ENCODE data around the gene RILP.

Gene RILP

DNA sequence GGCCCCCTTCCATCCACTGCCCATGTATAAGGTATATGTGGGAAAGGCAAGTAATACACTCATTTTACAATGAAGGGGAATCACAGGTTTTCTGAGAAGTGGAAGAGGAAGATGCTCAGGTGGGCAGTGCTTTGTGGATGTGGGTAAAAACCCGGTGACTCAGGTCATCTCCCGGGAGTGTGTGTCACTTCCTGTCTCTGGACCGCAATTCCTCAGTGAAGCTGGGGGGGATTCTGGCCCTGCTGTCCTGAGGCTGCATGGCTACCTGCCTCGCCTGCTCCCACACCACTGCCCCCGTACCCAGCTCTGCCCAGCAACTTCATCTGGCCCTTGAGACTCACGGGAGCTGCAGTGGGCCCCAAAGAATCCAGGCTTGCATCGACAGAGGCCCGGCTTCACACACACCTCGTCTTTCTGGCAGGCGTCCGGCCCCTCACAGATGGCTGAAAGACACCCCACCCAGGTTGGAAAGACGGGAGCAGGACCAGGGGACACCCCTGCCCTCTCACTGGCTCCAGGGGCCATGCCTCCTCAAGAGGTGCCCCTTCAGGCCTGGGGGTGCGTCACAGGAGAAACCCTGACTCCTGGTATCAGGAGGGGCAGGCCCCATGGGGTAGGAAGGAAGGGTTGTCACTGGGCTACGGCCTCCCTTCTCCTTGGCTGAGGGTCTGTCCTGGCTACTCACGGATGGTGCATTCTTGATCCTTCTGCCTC is 5.0 kb downstream of the RILP start:
- H3K27ac ChIP-seq = peak overlapping the region; percentile 79
- no peak for DNase-seq

DNA sequence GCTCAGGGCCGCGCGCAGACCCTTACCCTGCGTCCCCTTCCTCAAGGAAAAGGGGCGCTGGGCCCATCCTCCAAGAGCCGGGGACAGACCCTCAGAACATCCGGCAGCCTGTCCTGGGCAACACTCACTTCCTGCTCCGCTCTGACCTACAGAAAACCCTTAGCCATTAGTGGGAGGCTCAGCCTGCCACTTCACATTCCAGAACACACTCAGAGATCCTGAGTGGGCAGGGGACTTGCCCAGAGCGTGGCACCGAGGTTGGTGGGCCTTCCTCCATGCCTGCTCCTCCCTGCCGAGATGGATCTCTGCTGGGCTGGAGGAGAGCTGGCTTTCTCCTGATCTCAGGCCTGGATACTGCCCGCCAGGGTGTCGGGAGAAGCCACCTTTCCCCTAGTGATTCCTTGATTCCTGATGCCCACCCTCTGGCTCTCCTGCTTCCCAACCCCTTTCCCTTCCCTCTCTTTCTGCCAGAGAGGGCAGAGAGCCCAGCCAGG is 5.6 kb downstream of the RILP start:
- 0 out of 2 replicates have a peak, but pooled peaks cover 2% of the 10 kb centered on the region for H3K36me3 ChIP-seq
- TF ChIP-seq, protein P1, sequence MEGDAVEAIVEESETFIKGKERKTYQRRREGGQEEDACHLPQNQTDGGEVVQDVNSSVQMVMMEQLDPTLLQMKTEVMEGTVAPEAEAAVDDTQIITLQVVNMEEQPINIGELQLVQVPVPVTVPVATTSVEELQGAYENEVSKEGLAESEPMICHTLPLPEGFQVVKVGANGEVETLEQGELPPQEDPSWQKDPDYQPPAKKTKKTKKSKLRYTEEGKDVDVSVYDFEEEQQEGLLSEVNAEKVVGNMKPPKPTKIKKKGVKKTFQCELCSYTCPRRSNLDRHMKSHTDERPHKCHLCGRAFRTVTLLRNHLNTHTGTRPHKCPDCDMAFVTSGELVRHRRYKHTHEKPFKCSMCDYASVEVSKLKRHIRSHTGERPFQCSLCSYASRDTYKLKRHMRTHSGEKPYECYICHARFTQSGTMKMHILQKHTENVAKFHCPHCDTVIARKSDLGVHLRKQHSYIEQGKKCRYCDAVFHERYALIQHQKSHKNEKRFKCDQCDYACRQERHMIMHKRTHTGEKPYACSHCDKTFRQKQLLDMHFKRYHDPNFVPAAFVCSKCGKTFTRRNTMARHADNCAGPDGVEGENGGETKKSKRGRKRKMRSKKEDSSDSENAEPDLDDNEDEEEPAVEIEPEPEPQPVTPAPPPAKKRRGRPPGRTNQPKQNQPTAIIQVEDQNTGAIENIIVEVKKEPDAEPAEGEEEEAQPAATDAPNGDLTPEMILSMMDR (IDR thresholded peaks at IDR 0.05; ENCODE audit: low read depth, low read length) = no peak
- H3K27ac ChIP-seq = no peak overlapping the region; the same call in 1 of the 2 replicates
- no peaks in the 10 kb centered on the region for H3K9me3 ChIP-seq (ENCODE audit: severe bottlenecking)
- DNase-seq = no peak
- no peak overlapping the region for H3K4me3 ChIP-seq (ENCODE audit: low read depth, low read length)
- H3K27me3 ChIP-seq (ENCODE audit: insufficient read depth, low read depth, severe bottlenecking) = no peaks in the 10 kb centered on the region

More for the DNA sequence above, 5.0 kb downstream of the RILP start:
- H3K4me3 ChIP-seq (ENCODE audit: low read depth, low read length) = no peak overlapping the region
- H3K36me3 ChIP-seq = peaks cover 5% of the 10 kb centered on the region; the same call in 1 of the 2 replicates
- H3K9me3 ChIP-seq (ENCODE audit: severe bottlenecking) = no peaks in the 10 kb centered on the region
- H3K27me3 ChIP-seq (ENCODE audit: insufficient read depth, low read depth, severe bottlenecking) = no peaks in the 10 kb centered on the region
- TF ChIP-seq, protein P1 (IDR thresholded peaks at IDR 0.05; ENCODE audit: low read depth, low read length) = no peak

DNA sequence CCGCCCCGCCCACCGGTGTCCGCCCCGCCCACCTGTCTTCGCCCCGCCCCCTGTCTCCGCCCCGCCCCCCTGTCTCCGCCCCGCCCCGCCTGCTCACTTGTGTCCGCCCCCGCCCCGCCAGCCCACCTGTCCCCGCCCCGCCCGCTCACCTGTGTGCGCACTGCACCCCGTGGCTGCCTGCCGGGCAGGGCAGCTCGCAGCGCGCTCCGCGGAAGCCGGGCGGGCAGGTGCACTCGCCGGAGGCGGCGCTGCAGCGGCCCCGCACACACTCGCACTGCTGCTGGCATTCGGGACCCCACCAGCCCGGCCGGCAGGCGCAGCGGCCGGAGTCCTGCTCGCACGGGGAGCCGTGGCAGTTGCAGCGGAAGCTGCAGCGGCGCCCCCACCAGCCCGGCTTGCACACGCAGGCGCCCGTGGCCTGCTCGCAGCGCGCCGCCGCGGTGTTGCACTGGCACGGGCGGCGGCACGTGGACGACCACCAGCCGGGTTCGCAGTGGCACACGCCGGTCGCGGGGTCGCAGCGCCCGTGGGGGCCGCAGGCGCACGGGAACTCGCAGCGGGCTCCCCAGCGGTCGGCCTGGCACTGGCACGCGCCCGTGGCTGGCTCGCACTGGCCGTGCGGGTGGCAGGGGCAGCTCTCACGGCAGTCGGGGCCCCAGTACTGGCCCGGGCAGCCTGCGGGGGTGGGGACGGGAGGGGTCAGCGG is 6.2 kb downstream of the RILP start:
- H3K27me3 ChIP-seq (ENCODE audit: insufficient read depth, low read depth, severe bottlenecking) = no peaks in the 10 kb centered on the region
- no peak overlapping the region for H3K27ac ChIP-seq
- TF ChIP-seq, protein P1 (IDR thresholded peaks at IDR 0.05; ENCODE audit: low read depth, low read length) = no peak
- no peak for DNase-seq
- H3K36me3 ChIP-seq = 0 out of 2 replicates have a peak, but pooled peaks cover 2% of the 10 kb centered on the region
- H3K4me3 ChIP-seq (ENCODE audit: low read depth, low read length) = no peak overlapping the region
- H3K9me3 ChIP-seq (ENCODE audit: severe bottlenecking) = no peaks in the 10 kb centered on the region

DNA sequence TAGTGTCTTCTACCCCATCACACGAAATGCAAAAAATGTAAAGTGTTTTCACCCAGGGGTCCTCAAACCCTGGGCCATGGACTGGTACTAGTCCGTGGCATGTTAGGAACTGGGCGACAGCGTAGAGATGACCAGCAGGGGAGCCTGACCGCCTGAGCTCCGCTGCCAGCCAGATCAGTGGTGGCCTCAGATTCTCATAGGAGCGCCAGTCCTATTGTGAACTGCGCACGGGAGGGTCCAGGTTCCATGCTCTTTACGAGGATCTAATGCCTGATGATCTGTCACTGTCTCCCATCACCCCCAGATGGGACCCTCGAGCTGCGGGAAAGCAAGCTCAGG is 8.6 kb downstream of the RILP start:
- H3K36me3 ChIP-seq = 0 out of 2 replicates have a peak, but pooled peaks cover 2% of the 10 kb centered on the region
- no peaks in the 10 kb centered on the region for H3K9me3 ChIP-seq (ENCODE audit: severe bottlenecking)
- H3K27ac ChIP-seq = no peak overlapping the region
- H3K4me3 ChIP-seq (ENCODE audit: low read depth, low read length) = no peak overlapping the region
- no peaks in the 10 kb centered on the region for H3K27me3 ChIP-seq (ENCODE audit: insufficient read depth, low read depth, severe bottlenecking)
- no peak for DNase-seq
- TF ChIP-seq, protein P1 (IDR thresholded peaks at IDR 0.05; ENCODE audit: low read depth, low read length) = 0 out of 2 replicates have a peak, but pooled peaks have one; percentile 12

DNA sequence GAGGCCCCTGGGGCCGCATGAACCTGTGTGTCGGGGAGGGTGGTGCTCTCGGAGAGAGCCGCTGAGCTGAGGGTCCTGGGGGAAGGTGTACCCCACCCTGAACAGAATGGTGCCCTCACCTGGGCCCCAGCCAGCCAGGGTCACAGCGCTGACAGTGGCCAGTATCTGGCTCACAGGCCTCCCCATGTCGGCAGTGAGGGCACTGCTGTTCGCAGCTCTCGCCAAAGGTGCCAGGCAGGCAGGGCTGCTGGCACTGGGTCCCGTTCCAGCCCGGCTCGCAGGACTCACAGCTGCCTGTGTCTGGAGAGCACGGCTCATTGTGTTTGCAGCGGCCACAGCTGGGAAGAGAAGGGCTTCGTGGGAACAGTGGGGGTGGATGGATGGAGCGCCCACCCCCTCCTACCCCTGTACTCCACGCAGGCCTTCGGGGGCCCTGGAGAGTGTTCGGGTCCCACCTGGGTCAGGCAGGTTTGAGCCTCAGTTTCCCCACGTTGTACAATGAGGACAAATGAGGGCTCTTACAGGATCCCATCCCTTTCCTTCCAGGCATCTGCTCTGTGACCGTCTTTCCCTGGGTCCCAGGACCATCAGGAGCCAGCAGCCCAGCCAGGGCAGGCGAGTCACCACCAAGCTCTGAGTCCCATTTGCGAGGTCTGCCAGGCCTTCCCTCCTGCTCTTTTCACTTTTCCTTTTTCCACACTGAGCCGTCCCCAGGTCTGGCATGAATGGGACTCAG is 9.2 kb downstream of the RILP start:
- H3K27me3 ChIP-seq (ENCODE audit: insufficient read depth, low read depth, severe bottlenecking) = no peaks in the 10 kb centered on the region
- DNase-seq = no peak
- H3K36me3 ChIP-seq = 0 out of 2 replicates have a peak, but pooled peaks cover 2% of the 10 kb centered on the region
- TF ChIP-seq, protein P1 (IDR thresholded peaks at IDR 0.05; ENCODE audit: low read depth, low read length) = no peak
- H3K4me3 ChIP-seq (ENCODE audit: low read depth, low read length) = no peak overlapping the region
- no peaks in the 10 kb centered on the region for H3K9me3 ChIP-seq (ENCODE audit: severe bottlenecking)
- no peak overlapping the region for H3K27ac ChIP-seq
